Measurements from ENCODE around the gene TXNL4A.

DNA sequence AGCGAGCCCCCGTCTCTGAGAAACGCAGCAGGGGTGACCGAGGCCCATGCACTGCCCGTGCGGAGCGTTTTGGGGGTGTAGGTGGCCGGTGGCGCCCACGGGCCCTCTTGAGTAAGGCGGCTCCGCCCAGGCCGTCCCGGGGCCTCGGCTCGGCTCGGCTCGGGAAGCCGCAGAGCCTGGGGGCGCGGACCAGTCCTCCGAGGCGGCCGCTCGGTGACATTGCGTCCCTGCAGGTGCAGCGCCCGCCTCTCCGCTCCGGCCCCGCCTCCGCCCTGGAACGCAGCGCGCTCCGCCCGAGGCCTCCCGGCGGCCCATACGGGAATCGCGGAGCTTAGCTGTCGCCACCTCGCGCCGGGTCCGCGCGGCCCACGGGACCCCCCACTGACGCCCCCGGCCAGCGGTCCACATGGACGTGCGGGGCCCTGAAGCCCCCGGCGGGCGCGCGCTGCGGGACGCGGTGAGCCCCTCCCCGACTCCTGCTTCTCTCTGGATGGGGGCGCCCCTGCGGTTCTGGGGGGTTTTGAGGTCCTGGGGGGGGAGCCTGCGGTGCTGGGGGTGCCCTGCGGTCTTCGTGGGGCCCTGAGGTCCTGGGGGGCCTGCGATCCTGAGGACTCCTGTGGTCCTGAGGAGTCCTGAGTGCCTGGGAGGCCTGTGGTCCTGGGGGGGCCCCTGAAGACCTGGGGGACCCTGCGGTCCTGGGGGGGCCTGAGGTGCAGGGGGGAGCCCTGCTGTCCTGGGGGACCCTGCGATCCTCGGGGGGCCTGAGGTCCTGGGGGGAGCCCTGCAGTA lies 23.8 kb downstream of the TXNL4A start, which contains the start of gene HSBP1L1:
- TF ChIP-seq, protein P1, sequence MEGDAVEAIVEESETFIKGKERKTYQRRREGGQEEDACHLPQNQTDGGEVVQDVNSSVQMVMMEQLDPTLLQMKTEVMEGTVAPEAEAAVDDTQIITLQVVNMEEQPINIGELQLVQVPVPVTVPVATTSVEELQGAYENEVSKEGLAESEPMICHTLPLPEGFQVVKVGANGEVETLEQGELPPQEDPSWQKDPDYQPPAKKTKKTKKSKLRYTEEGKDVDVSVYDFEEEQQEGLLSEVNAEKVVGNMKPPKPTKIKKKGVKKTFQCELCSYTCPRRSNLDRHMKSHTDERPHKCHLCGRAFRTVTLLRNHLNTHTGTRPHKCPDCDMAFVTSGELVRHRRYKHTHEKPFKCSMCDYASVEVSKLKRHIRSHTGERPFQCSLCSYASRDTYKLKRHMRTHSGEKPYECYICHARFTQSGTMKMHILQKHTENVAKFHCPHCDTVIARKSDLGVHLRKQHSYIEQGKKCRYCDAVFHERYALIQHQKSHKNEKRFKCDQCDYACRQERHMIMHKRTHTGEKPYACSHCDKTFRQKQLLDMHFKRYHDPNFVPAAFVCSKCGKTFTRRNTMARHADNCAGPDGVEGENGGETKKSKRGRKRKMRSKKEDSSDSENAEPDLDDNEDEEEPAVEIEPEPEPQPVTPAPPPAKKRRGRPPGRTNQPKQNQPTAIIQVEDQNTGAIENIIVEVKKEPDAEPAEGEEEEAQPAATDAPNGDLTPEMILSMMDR (IDR thresholded peaks at IDR 0.05; ENCODE audit: borderline replicate concordance, extremely low read depth, low read length, poor library complexity, severe bottlenecking), result no peak
- no peak for TF ChIP-seq EZH2 (IDR thresholded peaks at IDR 0.05; ENCODE audit: borderline replicate concordance, low read depth, low read length, severe bottlenecking)

Data from DND-41 (cell line).